Islet of Langerhans (tissue), 1 donor: ENCODE results near the gene KLF1.
"Not testable (repeated sequence)": the region's sequence is repeated elsewhere in the genome, so short reads cannot be mapped to it uniquely, and the experiment has no call there.

Experiments used
- FAIRE-seq: peaks from one replicate; lab custom pipeline; 2011; peaks lifted over from hg19 to GRCh38; lab: Jason Lieb, UNC

KLF1 gene

DNA sequence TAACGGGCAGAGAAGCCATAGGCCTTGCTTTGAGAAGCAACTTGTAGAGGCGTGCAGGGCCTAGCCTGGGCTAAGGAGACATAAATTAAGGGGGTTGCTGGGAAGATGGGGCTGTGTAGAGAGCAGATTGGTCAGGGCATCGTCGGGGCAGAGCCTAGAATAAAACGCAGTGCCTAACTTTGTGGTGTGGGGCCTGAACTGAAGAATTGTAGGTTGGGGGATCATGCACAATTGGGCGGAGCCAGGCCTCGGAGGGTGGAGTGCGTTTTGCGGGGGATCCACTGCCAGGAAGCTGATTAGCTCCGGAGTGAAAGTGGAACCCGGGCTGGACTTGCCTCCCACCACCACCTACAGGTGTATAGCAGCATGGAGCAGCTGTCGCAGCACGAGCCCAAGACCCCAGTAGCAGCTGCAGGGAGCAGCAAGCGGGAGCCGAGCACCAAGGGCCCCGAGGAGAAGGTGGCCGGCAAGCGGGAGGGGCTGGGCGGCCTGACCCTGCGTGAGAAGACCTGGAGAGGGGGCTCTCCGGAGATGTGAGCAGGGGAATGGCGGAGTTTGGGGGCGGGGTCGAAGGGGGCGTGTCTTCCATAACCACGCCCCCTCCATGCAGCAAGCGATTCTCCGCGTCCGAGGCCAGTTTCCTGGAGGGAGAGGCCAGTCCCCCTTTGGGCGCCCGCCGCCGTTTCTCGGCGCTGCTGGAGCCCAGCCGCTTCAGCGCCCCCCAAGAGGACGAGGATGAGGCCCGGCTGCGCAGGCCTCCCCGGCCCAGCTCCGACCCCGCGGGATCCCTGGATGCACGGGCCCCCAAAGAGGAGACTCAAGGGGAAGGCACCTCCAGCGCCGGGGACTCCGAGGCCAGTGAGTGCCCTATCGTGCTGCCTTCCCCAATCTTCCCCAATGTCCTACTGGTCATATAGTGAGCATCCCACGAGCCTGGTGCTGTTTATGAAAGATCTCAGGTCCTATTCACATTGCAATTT lies 19.6 kb downstream of the KLF1 start:
- FAIRE-seq = no peak

DNA sequence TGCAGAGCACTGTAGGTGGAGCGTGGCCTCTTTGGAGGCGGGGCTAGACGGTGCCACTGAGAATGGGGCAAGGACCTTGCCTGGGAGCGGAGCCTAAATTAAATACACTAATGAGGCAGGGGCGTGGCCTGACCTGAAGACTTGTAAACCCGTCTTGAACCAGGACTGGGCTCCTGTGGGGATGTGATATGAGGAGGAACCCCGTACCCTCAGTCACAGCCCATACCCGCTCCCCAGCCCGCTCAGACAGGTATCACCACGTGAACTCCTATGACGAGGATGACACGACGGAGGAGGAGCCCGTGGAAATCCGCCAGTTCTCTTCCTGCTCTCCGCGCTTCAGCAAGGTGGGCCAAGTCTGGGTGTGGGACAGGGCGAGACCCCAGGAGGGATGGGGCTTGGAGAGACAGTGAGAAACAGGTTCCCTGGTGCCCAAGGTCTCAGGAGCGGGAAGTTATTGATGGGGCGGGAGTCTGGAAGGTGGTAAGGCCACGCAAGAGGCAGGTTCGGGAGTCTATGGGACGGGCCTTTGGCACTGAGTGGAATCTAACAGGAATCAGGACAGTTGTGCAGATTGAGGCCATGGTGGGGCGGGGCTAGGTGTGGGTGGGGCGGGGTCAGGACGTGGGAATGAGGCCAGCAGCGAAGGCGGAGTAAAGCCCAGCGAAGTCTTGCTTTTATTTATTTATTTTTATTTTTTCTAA lies 20.4 kb downstream of the KLF1 start:
- no peak for FAIRE-seq

DNA sequence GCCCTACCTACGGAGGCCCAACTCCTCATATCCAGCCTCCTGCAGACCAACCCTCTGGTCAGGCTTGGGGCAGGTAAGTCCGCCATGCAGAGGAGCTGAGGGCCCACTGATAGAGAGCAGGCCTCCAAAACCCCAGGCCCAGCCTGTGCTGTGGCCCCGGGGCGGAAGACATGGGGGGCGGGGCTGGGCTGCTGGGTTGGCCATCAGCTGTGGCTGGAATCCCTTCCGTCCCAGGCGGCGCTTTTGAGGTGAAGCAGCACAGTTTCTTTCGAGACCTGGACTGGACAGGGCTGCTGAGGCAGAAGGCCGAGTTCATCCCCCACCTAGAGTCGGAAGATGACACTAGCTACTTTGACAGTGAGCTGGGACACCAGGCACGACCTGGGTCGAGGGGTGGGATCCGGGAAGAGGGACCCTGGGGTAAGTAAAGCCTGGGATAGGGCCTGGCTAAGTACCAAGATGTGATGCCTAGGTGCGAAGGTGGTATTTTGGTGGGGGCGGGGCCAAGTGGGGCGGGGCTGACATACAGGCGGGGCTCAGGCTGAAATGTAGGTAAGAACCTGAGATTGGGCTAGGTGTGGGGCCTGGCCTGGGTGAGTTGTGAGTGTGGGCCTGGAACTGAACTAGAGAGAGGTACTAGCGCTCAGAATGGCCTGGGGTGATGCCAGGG lies 21.1 kb downstream of the KLF1 start:
- FAIRE-seq = no peak

DNA sequence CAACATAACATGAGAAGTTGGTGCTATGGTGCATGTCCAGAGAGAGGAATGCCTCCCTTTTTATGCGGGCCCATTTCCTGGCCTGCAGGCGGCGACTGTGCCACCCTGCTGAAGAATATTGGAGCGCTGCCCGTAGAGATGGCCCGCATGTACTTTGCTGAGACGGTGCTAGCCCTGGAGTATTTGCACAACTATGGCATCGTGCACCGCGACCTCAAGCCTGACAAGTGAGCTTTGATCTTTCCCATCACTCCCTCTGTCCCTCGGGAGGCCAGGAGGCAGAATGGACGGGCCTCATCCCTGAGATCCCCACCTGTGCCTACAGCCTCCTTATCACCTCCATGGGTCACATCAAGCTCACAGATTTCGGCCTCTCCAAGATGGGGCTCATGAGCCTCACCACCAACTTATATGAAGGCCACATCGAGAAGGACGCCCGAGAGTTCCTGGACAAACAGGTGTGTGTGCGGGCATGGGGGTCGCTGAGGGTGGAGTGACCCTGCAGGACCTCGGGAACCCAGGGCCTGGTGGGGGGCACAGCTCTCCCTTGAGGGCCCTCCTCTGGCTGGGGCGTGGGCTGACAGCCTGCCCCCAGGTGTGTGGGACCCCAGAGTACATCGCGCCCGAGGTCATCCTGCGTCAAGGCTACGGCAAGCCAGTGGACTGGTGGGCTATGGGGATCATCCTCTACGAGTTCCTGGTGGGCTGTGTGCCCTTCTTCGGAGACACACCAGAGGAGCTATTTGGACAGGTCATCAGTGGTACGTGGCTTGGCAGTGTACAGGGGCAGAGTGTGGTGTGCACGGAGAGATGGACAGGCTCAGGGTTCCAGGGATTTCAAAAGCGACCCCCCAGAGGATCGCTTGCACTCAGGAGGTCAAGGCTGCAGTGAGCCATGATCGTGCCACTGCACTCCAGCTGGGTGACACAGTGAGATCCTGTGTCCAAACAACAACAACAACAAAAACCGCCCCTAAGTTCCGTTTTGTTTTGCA lies 22.0 kb downstream of the KLF1 start:
- FAIRE-seq = no peak

DNA sequence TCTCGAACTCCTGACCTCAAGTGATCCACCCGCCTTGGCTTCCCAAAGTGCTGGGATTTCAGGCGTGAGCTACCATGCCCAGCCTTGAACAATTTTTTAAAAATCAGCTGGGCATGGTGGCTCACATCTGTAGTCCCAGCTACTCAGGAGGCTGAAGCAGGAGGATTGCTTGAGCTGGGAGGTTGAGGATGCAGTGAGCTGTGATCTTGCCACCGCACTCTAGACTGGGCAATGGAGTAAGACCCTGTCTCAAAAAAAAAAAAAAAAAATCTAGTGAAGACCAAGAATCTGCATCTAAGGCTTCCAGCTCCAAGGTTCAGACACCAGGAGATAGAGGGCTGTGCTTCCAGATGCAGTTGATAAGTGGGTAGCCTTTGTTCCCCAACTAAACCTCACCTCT lies 22.9 kb downstream of the KLF1 start:
- no peak for FAIRE-seq

DNA sequence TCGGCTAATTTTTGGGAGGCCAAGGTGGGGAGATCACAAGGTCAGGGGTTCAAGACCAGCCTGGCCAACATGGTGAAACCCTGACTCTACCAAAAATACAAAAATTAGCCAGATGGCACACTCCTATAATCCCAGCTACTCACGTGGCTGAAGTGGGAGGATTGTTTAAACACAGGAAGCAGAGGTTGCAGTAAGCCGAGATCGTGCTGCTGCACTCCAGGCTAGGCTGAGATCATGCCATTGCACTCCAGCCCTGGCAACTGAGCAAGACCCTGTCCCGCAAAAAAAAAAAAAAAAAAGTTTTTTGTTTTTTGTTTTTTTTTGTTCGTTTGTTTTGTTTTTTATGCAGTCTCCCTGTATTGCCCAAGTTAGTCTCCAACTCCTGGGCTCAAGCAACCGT lies 27.5 kb downstream of the KLF1 start:
- FAIRE-seq = no peak

DNA sequence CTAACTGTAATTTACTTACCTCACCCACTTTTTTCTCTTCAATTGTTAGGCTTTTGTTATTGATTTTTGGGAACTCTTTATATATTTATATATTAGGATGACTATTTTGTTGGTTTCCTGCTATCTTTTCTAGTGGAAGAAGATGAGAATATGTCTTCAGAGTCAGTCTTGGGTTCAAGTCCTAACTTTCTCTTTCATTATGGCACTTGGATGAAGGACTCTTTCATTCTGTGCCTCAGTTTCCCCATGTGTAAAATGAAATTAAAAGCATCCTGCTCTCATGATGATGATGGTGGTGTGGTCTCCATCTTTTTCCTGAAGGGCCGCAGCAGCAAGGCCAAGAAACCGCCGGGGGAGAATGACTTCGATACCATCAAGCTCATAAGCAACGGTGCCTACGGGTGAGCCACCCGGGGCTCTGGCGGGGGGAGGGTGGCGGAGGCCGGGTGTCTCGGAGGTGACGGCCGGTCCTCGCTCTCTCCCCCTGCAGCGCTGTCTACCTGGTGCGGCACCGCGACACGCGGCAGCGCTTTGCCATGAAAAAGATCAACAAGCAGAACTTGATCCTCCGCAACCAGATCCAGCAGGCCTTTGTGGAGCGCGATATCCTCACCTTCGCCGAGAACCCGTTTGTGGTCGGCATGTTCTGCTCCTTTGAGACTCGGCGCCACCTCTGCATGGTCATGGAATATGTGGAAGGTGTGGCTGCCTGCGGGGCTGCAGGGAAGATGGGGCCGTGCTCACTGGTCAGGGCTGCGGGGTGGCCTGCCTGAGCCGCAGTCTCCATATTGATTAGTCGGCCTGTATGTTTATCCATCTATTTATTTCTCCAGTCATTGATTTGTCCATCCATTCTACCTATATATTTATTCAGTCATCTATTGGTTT lies 28.7 kb downstream of the KLF1 start:
- no peak for FAIRE-seq

DNA sequence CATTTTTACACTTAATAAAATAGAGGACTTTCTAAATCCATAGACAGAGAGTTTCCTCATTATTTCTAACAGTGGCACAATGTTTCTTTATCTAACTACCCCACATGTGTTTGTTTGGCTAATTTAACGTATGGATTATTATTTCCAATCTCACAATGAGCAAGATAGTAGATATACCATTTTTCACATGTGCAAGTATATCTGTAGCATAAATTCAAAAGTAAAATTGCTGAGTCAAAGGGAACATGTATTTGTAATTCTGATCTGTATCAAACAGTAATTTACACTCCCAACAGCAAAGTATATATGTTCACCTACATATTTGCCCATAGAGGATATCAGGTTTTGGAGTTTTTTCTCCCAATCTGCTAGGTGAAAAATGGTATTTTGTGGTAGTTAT lies 30.3 kb downstream of the KLF1 start:
- FAIRE-seq = no peak

DNA sequence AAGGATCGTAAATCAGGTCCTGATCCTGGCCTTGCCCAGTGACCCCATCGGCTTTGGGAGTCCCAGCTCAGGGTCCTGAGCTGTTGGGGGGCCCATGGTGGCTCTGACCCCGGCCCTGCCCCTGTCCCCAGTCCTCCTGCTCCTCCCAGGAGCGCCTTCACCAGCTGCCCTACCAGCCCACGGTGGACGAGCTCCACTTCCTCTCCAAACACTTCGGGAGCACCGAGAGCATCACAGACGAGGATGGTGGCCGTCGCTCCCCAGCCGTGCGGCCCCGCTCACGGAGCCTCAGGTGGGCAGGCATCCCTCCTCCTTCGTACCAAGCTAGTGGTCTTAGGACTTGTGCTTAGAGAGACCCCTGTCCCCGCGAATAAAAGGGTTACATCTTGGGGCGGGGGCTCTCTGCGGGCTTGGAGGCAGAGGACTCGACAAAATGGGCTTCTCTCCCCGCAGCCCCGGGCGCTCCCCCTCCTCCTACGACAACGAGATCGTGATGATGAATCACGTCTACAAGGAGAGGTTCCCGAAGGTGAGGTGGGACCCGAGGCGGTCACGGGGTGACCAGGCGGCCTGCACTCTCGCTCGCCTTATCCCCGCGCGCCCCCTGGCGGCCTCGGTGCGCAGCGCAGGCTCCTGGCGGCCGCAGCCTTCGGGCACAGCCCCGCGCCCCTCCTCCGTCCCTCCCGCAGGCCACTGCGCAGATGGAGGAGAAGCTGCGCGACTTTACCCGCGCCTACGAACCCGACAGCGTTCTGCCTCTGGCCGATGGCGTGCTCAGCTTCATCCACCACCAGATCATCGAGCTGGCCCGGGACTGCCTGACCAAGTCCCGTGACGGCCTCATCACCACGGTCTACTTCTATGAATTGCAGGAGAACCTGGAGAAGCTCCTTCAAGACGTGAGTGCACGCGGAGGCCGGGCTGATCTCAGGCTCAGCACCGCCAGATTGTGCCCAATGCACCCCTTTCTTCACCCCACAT lies 39.6 kb downstream of the KLF1 start:
- FAIRE-seq = no peak

DNA sequence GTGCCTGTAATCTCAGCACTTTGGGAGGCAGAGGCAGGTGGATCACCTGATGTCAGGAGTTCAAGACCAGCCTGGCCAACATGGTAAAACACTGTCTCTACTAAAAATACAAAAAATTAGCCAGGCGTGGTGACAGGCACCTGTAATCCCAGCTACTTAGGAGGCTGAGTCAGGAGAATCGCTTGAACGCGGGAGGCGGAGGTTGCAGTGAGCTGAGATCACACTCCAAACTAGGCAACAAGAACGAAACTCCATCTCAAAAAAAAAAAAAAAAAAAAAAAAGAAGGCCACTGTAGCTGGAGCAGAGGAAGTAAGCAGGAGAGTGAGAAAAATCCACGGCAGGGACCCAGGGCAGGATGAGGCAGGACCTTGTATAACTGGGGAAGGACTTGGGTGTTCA lies 40.4 kb downstream of the KLF1 start:
- not testable (repeated sequence) for FAIRE-seq

DNA sequence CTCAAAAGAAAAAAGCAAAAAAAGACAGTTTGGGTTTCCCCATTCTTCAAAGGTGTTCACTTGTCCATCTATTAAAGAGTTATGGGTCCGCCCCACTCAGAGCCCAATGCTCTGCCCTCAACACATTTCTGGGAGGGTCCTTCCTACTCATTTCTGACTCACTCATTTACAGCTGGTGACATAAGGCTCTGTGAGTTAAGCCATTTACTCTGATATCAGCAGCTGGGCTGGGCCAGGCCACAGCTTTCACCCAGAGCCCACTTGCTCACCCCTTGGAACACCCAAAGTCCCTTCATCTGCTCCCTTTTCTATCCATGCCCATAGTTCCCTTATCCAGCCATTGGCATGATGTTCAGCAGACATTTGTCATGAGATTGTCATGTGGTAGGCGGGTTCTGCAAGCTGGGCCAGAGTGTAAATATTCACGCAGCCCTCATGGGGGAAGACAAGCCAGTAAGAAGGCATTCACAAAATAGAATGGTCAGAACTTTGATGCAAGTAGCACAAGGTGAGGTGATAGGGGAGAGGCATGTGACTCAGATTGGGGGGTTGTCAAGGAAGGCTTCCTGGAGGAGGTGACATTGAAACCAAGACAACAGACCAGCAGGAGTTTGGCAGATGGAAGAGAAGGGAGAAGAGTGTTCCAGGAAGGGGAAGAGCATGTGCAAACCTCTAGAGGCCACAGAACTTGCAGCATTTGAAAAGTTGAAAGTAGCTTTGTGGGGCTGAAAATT lies 42.8 kb downstream of the KLF1 start:
- no peak for FAIRE-seq

DNA sequence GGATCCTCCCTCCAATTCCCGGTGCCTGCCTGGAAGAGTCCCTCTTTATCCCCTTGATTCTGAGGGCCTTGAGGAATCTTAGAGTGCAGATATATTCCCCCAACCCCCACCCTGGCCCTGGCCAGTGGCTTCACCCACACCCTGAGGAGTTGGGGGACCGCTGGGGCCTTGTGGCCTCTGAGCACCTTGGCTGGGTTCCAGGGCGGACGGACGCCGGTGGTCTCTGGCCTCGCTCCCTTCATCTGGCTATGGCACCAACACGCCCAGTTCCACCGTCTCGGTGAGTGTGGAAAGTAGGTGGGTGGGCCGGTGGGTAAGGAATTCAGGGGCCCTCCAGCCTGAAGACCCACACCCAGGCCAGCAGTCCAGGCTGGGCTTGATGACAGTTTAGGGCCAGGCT lies 43.7 kb downstream of the KLF1 start:
- FAIRE-seq = no peak

DNA sequence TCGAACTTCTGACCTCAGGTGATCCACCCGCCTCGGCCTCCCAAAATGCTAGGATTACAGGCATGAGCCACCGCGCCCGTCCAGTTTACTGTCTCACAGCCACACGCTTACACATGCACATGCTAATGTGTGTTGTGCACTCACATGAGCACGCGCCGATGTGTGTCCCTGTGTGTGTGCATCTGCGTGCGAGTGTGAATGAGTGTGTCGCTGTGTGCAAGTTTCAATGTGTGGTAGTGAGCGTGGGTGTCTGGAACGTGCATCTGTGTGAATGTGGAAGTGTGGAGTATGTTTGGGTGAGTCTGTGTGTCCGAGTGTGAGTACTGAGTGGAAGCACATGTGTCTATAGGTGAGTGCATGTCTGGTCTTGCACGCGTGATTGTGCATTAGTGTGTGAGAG lies 44.5 kb downstream of the KLF1 start:
- no peak for FAIRE-seq

DNA sequence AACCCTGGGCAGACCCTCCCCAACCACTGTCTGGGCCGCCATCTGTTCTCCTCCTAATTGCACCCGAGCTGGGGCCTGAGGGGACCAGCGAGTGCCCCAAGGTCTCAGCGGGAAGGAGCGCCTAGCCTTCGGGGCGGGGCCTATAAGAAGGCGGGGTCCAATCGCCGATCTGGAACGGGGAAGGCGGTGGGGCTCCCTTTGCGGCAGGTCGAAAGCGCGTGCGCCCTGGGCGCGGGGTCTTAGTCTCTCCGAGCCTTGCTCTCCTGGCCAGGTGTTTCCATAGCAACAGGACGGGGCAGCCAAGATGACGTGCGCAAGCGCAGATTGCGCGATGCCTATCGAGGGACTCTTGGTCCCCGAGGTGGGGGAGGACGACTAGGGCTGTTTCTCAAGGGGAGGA lies 45.9 kb downstream of the KLF1 start:
- FAIRE-seq = no peak

DNA sequence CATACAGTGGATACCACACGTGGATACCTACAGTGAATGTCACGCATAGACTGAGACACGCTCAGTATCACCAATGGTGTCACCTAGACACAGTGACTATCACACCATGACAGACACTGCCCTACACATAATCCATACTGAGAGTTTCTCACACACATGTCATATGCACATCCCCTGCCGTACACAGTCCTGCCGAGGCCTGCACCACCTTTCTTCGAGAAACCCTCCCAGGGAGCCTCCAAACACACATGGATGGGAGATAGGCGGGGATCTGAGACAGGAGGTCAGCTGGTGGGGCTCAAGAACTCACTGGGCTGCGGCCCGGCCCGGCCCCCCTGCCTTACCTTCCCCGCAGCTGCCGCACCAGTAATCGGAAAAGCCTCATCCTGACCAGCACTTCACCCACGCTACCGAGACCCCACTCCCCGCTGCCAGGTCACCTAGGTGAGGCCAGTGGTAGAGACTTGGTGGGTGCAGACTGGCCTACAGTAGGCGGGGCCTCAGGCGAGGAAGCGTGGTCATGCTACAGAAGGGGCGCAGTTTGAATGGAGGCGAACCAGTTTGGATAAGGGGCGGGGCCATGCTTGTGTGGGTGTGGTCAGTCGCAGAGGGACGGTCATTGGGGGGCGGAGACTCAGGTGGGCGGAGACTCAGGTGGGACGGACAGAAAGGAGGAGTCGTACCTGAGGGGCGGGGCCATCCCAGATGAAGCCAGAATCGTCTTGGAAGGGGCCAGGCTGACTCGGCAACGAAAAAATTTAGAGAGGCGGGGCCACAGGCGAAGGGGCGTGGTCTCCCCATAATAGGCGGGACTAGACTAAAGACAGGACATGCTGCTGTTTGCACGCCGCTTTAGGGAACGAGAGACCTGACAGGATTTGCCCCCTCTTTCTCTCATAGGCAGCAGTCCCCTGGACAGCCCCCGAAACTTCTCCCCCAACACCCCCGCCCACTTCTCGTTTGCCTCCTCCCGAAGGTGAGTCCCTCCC lies 46.6 kb downstream of the KLF1 start:
- no peak for FAIRE-seq

DNA sequence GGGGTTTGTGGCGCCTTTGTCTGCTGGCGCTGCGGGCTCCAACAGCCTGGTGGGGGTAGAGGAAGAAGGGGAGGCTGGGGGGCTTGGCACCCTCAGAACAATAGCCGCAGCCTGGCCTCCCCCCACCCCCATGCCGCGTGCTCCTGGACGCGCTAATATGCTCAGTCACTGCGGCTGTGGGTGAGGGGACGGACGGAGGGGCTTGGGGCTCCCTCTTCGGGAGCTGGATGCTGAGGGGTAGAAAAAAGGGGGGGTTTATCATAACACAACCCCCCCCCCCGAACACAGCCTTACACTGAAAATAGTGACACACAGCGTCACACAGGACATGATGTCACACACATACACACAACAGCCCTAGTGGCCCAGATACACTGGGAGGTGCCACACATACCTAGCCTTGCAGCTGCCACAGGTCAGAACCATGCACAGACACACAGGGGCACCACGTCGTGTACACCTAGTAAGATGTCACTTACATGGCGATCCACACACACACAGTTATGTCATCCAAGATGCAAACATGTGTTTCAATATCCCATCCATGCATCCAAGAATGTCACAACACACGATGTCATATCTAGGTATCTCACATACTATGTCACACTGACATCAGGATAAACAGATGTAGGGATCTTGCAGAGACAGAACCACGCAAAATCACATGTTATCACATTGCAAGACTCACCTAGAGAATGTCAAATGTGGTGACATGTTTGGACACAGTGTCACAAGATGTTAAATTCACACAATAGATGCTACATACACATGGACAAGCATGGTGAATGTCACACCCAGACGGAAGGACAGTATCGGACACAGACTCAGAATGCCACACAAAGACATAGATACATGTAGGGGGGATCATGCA lies 47.9 kb downstream of the KLF1 start:
- FAIRE-seq = no peak
